OCI-M2 (cell line): Measurements from ENCODE around the gene SLC6A19.

Experiments used
- DNase-seq: peaks from one replicate; lab custom pipeline; 2025; ENCODE audit not compliant: unreplicated experiment; lab: John Stamatoyannopoulos, UW

The SLC6A19 gene

GRCh38 chr5:1179383-1179715 is 22.0 kb upstream of the SLC6A19 start:
- no peak for DNase-seq

GRCh38 chr5:1180096-1180495 is 21.3 kb upstream of the SLC6A19 start:
- DNase-seq: no peak

- DNase-seq: no peak
Measured at GRCh38 chr5:1180841-1181271, 20.5 kb upstream of the SLC6A19 start.

- no peak for DNase-seq
Measured at GRCh38 chr5:1181451-1182359, 19.7 kb upstream of the SLC6A19 start.

- DNase-seq: no peak
Measured at GRCh38 chr5:1182360-1182632, 19.1 kb upstream of the SLC6A19 start.

GRCh38 chr5:1182633-1183423 is 18.6 kb upstream of the SLC6A19 start:
- no peak for DNase-seq

- DNase-seq: no peak
Measured at GRCh38 chr5:1183424-1184162, 17.8 kb upstream of the SLC6A19 start.

GRCh38 chr5:1184163-1184470 is 17.3 kb upstream of the SLC6A19 start:
- no peak for DNase-seq

- DNase-seq: no peak
Measured at GRCh38 chr5:1184481-1184880, 16.9 kb upstream of the SLC6A19 start.

GRCh38 chr5:1185038-1185627 is 16.3 kb upstream of the SLC6A19 start:
- no peak for DNase-seq

- DNase-seq: peak; percentile 35
Measured at GRCh38 chr5:1185629-1186350, 15.6 kb upstream of the SLC6A19 start.

- DNase-seq: no peak
Measured at GRCh38 chr5:1186351-1187233, 14.8 kb upstream of the SLC6A19 start.

- no peak for DNase-seq
Measured at GRCh38 chr5:1187234-1187949, 14.0 kb upstream of the SLC6A19 start.

GRCh38 chr5:1187950-1188334 is 13.5 kb upstream of the SLC6A19 start:
- no peak for DNase-seq

GRCh38 chr5:1188464-1188863 is 12.9 kb upstream of the SLC6A19 start:
- DNase-seq: no peak

- no peak for DNase-seq
Measured at GRCh38 chr5:1189269-1189668, 12.1 kb upstream of the SLC6A19 start.

- DNase-seq: no peak
Measured at GRCh38 chr5:1190278-1190677, 11.1 kb upstream of the SLC6A19 start.

- DNase-seq: peak; percentile 13
Measured at GRCh38 chr5:1190837-1191239, 10.6 kb upstream of the SLC6A19 start.

- no peak for DNase-seq
Measured at GRCh38 chr5:1192971-1193590, 8.3 kb upstream of the SLC6A19 start.
